SKM-1 treated with dmso at 0.1 percent for 144 hours (cell line): Measurements from ENCODE around the gene RLN1.
A peak's percentile ranks its signal among the peaks of the same experiment; 100 is the strongest.
"Not testable (repeated sequence)": the region's sequence is repeated elsewhere in the genome, so short reads cannot be mapped to it uniquely, and the experiment has no call there.

ENCODE experiments used
- DNase-seq: peaks from one replicate; lab custom pipeline; 2025; ENCODE audit not compliant: unreplicated experiment; lab: John Stamatoyannopoulos, UW

RLN1 gene, protein sequence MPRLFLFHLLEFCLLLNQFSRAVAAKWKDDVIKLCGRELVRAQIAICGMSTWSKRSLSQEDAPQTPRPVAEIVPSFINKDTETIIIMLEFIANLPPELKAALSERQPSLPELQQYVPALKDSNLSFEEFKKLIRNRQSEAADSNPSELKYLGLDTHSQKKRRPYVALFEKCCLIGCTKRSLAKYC

DNA sequence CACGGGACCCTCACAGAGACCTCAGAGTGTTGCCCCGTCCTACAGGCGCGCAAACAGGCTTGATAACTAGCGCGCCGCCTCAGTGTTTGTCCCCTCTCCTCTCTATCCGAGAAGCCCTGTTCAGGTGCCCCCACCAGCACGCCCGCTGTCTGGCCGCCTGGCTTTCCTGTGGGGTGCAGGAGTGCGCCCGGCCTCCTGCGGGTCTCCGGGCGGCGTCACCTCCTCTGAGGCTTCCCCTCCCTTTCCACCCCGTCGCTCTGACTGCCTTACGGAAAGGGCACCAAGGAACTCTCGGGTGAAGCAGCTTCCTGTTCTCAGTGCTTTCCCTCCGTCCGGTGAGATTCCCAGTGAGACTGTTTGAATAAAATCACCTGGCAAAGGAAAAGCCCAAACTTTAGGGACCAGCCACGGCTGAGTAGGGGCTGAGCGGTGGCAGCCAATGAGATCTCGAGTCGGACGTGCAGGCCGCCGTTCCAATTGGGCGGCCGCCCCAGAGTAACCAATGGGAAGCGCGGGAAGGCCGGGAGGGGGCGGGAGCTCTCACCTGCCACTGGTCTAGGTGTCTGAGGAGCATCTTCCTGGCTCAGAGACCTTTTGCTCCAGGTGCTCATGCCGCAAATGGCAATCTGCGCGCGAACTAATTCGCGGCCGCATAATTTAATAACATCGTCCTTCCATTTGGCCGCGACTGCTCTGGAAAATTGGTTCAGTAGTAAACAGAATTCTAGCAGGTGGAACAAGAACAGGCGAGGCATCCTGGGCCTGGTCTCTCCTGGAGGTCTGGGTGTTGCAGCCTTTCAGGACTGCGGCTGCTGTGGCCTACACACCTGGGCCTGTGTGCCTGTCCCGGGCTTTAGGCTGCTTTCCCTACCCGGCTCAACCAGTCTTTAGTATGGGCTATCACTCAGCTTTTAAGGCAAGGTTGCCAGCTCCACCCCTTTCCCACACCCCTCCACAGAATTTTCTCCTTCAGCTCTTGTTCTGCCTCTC lies at the start of gene RLN1:
TSS of gene RLN1 (minus strand) at position 885 of the 990 bp plus-strand sequence. CDS start at position 755, 130 bp downstream.
- DNase-seq: not testable (repeated sequence)

DNA sequence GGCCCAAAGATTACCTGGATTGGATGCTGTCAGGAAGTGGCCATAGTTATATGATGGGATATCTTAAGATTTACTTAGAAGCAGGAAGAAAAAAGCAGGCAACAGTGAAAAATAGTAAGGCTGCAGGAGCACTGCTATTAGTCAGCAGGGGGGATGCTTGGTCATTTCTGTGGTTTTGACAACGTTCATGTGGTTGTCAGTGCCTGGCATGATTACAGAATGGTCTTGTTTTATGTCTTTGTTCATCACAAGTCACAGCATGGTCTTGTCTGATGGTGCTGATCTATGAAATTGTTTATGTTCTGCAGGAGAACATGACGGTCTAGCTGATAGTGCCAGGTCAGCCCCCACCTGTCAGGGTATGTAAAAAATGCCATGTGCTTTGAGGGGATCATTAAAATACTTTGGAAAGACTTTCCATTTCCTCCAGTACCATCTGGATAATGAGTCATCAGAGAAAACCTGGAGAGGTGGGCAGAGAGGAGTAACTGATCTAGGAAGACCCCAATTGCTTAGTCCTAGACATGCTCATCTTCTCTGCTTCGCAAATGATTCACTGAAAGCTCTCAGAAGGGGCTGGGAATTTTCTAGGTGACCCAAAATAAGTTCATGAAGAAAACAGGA lies 49.5 kb upstream of the RLN1 start:
- DNase-seq: no peak

DNA sequence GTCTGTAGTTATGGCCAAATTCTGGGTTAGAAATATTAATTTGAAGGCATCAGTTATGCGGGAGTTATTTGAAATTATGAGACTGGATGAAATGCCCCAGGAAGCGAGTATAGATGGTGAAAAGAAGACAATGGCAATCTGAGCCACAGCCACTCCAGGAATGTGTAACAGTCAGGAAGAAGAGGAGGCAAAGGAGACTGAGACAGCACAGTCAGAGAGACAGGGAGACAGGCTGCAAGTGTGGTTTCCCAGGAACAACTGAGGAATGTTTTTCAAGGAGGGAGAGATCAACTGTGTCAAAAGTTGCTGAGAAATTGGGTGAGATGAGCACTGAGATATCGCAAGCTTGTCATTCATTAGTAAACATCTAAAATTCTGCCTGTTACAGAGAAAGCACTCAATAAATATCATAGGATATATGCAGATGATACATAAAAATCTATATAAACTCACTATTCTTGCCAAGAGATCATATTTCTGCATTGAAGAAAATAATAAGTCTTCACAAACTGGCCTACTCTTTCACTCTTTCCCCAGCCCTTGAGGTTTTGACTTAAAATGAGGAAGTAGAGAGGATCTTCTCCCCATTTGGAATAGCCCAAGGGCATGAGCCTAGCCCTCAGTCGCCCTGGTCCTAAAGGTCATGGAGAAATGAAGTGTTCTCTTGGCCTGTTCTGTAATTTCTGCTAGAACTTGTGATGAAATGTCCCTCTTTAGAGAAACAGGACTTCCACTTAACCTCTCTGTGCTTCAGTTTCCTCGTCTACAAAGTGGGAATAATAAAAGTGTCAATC lies 48.5 kb upstream of the RLN1 start:
- peak; percentile 64 for DNase-seq

DNA sequence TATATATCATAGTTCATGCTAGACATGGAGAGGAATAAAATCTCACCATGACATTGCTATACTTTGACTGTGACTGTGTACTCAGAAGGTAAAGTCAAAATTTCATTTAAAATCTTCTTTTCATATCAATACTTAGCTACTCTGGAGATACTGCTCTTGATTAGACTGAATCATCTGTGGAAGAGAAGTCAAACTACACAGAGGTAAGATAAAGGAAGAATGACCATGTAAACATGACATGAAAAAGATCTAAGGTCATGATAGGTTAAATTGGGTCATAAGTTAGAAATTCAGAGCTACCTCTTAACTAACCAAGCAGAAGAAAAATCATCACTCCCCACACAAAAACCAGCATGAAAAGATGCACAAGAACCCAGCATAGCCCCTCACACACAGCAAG lies 44.8 kb upstream of the RLN1 start:
- no peak for DNase-seq

DNA sequence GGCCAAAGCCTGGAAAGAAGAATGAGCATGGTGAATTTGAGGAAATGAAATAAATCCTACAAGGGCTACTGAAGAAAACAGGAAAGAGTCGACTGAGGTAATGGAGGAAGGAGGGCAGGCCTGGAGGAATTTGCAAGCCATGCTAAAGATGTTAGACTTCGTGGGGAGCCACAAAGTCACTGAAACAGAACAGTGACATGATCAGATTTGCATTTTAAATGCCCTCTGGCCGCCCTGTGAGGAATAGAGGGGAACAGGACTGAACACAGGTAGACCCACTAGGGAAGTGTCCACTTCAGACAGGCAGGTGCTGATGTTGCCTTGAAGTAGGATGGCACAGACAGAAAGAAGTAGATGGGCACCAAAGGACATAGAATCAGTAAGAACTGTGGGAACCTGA lies 42.8 kb upstream of the RLN1 start:
- DNase-seq: no peak

DNA sequence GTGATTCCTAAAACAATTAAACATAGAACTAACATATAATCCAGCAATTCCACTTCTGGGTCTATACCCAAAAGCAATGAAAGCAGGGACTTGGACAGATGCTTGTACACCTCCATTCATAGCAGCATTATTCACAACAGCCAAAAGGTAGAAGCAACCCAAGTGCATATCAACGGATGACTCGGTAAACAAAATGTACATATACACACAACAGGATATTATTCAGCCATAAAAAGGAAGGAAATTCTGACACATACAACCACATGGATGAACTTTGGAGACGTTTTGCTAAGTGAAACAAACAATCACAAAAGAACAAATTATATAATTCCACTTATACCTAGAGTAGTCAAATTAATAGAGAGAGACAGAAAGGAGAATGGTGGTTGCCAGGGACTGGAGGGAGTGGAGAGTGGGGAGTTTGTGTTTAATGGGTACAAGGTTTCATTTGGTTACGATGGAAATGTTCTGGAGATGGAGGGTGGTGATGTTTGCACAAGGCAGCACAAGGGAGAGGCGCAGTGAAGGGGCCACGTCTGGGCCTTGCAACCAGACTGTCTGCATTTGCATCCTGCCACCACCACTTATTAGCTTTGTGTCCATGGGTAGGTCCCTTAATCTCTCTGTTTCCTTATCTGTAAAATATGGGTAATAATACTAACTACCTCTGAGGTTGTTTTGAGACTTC lies 36.3 kb upstream of the RLN1 start:
- DNase-seq: no peak

DNA sequence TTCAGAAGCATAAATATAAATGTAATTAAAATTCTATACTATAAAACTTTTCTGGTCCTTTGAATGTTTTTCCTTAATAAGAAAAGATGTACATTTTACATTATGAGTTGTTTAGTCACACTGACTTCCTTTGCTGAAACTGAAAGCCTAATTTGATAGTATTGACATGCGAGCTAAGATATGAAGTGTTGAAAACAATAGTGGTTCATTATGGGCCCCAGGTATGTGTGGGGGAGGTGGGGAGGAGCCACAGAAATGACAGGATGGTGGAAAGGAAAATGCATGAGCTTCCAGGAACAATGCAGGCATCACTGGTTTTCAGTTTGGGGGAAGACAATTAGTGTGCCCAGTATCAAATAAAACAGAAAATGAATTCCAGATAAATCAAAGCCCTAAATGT lies 35.4 kb upstream of the RLN1 start:
- DNase-seq: no peak

DNA sequence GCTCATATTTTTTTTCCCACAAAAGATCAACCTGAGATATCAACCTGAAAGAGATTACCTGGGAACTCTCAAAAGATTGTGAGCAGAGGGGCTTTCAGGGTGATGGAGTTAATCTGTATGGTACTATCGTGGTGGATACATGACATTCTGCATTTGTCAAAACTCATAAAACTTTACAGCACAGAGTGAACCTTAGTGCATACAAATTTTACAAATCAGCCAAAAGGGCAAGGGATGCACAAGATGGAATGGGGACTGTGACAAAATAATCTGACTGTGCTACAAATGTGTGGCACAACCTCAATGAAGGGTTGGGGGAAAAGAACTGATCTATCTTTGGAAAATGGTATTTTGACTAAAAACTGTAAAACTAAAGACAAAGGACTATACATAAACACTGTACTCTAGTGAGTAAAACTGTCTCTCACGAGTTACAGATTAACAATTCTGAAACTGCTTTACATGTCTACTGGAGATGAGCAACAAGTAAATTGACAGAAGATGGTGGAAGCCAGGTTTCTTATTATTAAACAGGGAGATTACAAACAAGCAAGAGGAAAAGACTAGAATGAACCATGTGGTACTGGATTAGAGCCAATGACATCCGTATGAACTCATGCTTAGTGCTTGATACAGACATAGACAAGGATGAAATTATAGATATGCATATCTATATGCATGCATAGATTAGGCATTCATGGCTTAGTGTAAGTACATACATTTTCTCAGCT lies 24.8 kb upstream of the RLN1 start:
- no peak for DNase-seq

DNA sequence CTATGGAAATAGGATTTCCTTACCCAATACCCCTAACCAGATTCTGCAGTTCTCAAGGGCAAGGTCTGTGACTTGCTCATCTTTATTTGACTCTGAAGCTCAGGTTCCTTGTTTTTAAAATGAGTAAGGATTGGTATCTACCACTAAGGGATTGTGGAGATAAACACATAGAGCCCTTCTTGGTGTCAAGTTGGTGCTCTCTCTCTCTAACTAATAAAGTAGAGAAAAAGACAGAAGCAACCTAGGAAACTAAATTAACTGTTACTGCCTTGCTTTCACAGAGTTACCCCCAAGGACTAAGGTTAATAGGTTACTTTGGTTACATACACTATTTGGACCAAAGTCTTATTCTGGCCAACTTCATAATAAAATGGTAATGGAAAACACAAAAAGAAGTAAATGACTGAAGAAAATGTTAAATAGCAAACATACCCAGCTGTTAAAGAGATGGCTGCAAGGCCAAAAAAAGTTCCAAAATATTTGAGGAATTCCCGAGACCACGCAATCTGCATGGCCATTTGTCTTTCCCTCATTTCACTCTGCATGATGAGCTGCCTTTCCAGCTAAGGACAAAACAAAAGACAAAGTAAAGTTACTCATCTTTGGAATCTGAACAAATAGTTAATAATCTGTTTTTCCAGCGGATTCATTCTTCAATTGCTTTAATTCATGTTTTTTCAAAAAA lies 21.8 kb upstream of the RLN1 start:
- DNase-seq: no peak

DNA sequence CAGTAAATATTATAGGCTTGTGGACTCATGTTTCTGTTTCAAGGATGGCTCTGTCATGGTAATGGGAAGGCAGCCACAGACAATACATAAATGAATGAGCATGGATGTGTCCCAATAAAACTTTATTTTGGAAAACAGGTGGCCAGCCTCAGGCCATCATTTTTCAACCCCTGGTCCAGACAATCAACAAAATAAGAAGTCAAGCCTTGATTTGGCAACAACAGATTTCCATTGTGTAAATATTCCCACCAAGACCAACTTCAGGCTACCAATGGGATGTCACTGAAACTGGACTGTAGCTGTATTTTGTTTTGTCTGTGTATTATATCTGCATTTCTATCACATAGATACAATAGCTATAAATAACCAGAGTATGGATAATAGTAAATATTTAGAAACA lies 20.7 kb upstream of the RLN1 start:
- no peak for DNase-seq

DNA sequence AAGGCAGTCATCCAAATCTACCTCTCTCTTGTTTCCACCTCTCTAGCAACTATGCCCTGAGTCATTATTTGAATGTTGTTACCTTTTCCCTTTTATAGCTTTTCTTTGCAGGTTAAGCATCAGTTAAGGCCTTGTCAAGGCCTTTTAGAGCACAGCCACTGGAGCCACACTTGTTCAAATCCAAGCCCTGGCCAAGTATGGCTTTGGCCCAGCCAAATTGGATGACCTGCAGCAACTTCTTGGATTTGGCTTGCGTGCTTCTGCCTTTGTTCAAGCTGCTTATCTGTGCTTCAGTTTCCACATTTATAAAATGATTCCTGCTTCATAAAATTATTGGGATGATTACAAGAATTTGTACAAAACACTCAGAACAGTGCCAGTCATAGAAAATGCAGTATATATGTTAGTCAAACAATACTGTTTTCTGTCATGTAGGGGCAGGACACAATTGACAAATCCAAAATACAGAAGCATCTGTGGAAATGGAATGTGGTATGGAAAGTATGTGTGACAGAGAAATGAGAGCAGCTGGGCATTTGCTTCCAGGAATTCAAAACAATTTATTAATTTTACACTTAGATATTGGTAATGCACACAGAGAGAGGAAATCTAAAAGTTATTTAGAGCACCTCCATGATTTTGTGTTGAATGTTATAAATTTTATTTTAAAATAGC lies 17.9 kb upstream of the RLN1 start:
- no peak for DNase-seq

DNA sequence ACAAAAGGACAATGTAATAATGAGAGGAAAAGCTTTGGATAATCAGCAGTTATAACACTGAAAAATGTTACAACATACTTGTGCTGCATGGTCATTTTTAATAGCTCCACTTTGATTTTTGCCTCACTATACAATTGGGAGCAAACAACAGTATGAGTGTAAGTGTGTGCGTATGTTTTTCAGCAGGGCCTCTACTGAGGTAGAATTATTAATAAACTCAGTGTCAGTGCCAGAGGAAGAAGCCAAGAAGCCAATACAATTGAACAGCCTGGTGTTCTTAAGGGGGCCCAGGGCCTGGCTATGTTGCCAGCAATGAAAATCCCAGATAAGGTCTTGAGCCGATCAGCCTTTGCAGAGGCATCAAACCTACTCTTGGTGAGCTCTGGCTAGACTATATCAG lies 16.1 kb upstream of the RLN1 start:
- DNase-seq: no peak

DNA sequence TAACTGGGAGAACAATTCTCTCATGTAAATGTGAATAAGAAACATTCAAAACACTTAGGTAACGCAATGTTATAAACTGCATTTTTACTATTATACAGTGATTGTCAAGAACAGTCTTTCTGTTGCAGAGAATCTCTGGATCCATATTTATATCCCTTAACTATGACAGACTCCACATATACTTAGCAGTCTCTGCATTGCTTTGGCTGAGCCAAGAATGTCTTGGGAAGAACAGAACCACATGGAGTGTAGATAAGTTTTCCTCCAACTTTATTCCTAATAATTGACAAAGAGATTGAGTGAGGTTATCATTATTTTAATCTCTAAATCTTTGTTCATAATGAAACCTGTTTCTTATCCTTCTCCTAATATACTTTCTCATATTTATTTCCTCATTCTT lies 15.6 kb upstream of the RLN1 start:
- no peak for DNase-seq

DNA sequence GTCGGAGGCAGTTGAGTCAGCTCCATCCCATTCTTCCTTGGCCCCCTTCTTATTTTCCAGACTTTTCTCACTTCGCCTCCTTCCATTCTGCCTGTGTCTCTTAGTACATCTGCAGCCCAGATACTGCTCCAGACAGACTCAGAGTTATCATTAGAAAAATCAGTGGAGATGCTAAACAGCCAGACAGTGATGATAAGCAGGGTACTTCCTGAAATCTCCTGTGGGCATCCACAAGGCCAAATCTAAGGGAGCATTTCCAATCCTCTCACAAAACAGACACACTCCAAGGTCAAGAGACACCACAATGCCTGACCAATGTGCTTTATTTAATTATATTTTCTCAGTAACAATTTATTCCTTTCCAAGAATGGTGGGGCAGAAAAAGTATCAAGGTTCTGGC lies 14.5 kb upstream of the RLN1 start:
- no peak for DNase-seq

DNA sequence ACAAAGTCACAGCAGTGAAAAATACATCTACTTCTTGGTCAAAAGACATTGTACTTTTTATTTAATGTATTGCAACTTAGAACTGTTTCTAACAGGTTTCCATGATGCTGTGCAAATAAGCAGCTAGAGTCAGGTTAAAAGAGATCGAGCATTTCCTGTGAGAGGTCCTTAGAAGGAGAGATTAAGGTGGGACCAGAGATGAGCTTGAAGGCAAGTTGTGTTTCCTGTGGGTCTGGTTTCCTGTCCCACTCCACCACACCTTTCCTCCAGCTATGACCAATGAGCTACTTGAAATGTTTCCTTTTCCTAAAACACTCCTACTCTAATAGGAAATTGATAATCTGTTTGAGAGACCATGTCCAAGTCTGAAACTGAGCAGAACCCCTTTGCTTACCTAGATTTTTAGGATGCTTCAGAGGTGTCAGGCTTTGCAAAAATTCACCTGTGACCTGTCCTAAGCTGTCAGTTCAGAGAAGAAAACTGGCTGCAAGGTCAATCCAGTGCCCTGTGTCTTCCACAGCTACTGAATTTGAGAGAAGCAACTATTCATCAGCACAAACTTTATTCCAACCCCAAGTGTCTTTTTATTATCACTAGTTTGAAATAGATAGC lies 13.1 kb upstream of the RLN1 start:
- DNase-seq: no peak

DNA sequence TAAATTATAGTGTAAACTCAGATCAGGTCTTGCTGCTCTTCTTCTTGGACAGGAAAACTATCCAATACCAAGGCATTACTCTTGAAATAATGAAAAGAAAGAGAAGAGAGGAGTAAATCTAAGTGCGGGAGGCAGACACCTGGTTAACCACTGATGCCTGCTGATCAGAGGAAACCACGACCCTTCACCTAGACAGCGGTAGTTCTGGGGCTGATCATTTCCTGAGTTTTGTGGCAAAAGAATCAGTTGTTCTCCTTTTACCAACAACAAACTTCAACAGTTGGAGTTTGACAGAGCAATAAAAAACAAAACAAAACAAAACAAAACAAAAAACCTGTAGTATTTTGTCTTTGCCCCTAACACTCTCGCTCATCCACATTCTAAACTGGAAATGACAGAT lies 3.0 kb downstream of the RLN1 start:
- DNase-seq: no peak

DNA sequence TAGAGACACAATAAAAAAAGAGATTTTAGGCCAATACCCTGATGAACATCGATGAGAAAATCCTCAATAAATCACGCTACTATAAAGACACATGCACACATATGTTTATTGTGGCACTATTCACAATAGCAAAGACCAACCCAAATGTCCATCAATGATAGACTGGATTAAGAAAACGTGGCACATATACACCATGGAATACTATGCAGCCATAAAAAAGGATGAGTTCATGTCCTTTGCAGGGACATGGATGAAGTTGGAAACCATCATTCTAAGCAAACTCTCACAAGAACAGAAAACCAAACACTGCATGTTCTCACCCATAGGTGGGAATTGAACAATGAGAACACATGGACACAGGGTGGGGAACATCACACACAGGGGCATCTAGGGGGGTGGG lies 8.4 kb downstream of the RLN1 start:
- DNase-seq: not testable (repeated sequence)

DNA sequence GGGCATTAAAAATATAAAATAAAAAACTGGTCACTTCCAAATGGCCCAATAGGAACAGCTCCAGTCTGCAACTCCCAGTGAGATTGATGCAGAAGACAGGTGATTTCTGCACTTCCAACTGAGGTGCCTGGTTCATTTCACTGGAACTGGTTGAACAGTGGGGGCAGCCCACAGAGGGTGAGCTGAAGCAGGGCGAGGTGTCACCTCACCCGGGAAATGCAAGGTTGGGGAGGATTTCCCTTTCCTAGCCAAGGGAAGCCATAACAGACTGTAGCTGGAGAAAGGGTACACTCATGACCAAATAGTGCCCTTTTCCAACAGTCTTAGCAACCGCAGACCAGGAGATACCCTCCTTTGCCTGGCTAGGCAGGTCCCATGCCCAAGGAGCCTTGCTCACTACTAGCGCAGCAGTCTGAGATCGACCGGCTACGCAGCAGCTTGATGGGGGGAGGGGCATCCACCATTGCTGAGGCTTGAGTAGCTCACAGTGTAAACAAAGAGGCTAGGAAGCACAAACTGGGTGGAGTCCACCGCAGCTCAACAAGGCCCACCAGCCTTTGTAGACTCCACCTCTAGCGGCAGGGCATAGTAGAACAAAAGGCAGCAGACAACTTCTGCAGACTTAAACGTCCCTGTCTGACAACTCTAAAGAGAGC lies 12.7 kb downstream of the RLN1 start:
- DNase-seq: no peak
